GM19043 (cell line): ENCODE results near the gene IL1RL1.

Experiments
- ATAC-seq: cut with Tn5 transposase; IDR thresholded peaks from one replicate; pipeline ENCODE4 v1.9.1; 2021; ENCODE audit warnings: low read depth; ENCODE audit not compliant: unreplicated experiment

IL1RL1 gene

DNA sequence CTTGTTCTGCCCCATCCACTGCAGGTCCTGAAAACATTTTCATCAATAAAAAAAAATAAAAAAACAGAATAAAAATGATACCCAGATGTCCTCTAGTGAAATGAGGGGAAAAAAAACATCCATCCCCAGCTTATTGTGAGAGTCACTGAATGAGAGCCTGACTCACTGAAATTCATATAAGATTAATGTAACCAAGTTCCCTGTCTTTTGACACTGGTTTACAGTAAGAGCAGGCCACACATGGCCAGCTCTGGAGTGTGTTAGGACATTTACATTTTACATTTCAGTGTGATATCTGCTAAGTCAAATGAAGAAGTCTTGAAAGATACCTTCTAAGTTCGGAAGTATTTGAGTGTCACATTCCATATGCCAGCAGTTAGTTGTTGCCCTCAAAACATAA lies 23.1 kb downstream of the IL1RL1 start:
- ATAC-seq, result no peak

- no peak for ATAC-seq
Observed at GRCh38 chr2:102335871-102336366, 24.6 kb downstream of the IL1RL1 start.

DNA sequence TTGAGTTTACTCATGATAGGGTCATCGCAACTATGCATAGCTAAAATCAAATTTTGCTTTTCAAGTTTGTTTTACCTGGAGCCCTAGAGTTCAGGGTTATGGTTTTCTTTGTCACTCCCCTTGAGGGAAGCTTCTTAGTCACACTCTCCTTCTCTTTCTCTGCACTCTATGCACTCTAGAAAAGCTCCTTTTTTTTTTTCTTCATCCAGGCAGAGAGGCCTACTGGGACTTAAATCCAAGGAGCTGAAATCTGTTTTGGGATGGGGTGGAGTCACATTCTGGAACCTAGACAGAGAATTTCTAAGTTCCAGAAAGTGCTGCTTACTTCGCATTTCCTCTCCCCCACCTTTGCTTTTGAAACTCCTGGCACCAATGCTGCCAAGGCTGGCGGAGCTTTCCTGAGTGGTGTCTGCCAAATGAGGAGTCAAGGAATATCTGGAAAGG lies 25.2 kb downstream of the IL1RL1 start:
- ATAC-seq, result no peak

DNA sequence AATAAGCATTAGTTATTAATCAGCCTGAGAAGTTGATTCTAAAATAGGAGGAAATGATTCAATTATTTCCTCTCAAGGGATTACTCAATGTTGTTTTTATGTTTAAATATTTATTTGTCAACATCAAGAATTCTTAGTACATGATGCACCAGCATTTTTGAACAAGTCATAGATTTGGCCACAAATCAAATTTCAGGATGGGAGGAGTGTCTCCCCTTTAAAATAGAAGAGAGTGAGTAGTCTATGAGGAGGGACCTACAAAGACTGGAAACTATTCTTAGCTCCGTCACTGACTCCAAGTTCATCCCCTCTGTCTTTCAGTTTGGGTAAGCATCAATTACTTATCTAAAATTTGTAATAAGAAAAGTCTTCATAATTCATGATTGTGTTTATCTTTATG lies 25.6 kb downstream of the IL1RL1 start:
- no peak for ATAC-seq

DNA sequence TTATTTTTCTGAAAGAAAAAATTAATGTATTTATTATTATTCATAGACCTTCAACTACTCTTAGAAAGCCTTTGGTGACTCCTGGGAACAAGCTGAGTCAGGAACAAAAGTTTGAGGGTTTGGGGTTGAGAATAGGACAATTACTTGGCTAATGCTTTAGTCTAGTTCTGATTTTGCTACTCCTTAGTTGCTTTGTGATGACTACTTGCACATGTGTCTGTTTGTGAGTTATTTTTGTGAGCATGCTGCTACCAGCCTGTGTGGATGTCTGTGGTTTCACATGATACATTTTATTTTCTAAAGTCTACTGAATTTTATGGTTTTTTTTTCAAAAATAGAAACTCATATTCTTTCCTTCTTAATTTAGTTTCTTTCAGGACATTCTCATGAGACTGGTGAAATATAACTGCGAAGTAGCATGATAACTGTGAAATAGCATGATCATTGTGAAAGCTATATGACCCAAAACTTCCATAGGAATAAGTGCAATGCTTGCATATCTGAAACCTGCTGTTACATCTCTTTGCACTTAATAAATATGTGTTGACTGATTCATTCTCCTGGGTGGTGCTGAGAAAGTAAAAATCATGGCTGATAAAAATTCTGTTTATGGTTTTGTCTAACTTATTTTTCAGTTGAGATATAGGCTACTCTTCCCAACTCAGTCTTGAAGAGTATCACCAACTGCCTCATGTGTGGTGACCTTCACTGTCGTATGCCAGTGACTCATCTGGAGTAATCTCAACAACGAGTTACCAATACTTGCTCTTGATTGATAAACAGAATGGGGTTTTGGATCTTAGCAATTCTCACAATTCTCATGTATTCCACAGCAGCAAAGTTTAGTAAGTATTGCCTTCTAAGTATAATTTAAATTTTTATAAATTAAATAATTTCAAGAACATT lies 26.4 kb downstream of the IL1RL1 start:
- ATAC-seq, result no peak

- no peak for ATAC-seq
Observed at GRCh38 chr2:102340778-102341177, 29.4 kb downstream of the IL1RL1 start.

- no peak for ATAC-seq
Observed at GRCh38 chr2:102342888-102343287, 31.5 kb downstream of the IL1RL1 start.

GRCh38 chr2:102344397-102344796 lies 33.0 kb downstream of the IL1RL1 start:
- no peak for ATAC-seq

DNA sequence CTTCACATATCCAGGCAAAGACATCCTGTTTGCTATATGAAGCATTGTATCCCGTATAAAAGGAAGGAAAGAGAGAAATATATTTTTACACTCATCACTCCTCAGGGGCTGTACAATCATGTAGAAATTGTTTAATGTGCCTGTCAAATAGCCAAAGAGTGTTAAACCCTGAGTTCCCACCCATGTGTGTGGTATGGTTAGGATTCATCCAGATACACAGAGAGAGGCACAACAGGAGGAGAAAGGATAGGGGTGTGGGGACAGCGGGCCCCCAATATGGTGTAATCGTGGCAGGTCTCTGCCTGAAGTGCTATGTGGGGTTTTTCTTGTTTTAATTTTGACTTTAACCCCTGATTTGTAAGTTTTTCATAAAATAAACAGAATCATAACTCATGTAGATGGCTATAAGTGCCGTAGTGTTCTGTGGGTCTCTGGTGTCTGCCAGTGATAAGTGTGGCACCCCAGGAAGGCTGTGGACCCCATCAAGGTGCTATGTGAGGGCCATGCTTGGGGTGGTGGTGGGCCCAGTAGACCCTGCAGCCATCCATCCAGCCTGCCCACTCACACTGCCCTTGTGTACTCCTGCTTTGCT lies 34.1 kb downstream of the IL1RL1 start:
- ATAC-seq, result no peak

- no peak for ATAC-seq
Observed at GRCh38 chr2:102346381-102347130, 35.2 kb downstream of the IL1RL1 start.

DNA sequence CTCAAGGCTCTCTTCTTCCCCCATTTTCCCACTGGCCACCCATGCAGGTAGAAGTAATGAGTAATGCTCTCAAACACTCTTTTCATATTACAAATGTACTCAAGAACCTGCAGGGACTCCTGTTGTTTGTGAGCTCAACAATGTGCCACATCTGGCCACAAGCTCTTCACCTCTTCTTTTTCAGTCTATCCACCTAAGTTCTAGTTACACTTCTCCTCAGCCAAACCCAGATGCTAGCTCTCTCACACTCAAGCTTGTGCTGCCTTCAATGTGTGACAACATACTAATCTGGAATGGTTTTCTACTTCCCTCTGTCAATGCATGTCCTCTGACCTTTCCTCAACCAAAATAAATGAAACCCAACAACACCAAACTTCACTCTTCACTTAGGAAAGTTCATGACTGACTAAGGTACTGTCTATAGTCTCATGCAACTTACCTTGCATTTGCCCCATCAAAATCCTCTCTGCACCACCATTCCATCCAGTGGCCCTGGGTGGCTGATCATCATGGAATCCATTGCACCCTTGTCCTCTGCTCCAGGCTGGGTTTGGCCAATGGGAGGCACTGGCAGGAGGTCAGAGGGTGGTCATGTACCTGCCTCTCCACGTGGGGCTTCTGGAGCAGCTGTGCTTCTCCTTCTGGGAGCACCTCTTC lies 38.9 kb downstream of the IL1RL1 start:
- no peak for ATAC-seq

DNA sequence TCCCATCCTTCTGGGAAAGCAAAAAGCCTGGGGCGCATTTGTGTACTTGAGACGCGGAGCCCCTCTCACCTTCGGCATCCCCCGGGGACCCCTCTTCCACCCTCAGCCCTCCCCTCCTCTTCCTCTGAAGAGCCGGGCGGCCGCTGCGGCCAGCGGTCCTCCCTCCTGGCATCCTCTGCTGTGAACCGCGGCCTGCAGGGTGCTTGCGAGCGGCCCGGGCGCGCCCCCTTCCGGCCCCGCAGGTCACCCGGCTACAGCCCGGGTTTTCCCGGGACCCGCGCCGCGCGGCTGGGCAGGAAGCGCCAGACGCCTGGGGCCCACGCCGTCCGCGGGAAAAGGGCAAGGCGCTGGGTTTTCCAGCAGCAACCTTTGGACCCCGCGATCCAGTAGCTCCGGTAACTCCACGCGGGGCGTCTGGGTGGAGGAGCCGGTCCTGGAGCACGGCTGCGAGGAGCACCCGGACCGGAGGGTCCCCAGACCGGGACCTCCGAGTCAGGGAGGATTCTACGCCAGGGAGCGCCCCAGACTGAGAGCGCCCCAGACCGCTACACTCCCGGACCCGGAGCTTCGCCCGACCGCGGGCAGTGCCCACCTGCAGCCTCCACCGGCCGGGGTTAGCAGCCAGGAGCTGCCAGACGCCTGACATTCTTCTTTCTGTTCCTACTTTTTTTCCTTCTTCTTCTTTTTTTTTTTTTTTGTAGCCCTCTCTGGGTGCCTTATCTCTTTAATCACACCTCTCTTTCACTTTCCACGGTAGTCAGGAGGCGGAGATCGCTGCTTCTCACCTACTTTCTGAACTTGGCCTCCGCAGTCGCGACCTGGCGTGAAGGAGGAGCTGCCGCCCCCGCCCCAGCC lies 44.4 kb downstream of the IL1RL1 start, which contains the start of gene IL18R1:
Gene IL18R1, plus strand, starts transcription at position 271 of the 855 bp plus-strand sequence. CDS start 6,865 bp downstream, outside the sequence.
- ATAC-seq, result peak; percentile 92

GRCh38 chr2:102356381-102356712 lies 45.0 kb downstream of the IL1RL1 start:
- ATAC-seq, result no peak

GRCh38 chr2:102356741-102357140 lies 45.4 kb downstream of the IL1RL1 start:
- ATAC-seq, result no peak

DNA sequence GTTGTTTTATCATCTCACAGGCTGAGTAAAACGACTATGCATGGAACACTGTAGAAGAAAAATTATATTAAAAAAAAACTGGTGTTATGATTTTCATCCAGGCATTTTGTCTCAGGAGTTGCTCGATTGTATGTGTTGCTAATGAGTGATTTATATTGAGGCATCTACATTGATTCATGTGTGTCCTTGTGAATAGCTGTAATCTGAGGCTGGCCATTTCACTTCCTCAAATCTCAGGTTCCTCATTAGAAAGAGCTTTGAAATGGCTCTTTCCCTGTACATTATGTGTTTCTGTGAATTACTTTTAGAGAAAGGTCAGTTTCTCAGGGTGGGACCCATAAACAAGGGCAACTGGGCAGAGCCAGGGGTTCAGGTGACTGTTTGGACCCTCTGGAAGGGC lies 46.6 kb downstream of the IL1RL1 start:
- no peak for ATAC-seq

GRCh38 chr2:102358496-102358895 lies 47.1 kb downstream of the IL1RL1 start:
- ATAC-seq, result no peak

DNA sequence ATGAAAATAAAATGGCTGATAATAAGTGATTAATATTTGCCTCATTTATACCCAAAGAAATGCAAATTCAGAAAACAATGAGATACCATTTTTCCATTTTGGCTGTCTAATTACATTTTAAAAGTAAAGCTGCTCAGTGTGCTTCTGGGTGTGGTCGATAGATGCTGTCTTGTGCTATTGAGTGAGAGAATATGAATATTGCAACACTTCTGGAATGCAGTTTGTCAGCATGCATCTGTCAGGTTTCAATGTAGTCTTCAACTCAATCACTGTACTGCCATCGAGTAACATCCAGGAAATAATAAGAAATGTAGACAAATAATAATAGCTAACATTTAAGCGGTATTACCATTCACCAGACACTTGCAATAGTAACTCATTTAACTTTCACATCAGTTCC lies 48.2 kb downstream of the IL1RL1 start:
- ATAC-seq, result no peak

DNA sequence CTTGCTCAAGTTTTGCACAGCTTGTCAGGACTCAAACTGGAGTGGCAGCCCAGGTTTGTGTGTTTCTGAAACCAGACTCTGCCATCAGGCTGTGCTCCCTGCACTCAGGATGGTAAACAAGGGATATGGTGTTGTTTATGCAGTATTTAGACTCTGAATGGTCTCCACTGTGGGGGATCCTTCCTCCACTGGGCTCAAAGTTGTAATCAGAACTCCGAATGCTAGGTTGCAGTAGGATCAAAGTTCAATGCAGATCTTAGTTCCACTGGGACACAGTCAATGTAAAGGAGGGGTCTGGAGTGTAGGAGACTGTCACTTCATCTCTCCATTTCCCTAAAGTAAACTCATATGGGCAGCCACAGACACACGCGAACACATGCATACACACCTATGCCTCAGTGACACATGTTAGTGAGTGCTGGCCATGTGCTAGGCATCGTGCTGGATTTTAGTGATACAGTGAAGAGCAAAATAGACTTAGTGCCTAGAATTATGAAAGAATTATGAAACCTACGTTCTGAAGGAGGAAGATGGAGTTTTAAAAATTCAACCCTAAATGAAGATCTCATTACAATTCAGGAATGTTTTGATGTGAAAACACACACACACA lies 50.4 kb downstream of the IL1RL1 start:
- ATAC-seq, result no peak

DNA sequence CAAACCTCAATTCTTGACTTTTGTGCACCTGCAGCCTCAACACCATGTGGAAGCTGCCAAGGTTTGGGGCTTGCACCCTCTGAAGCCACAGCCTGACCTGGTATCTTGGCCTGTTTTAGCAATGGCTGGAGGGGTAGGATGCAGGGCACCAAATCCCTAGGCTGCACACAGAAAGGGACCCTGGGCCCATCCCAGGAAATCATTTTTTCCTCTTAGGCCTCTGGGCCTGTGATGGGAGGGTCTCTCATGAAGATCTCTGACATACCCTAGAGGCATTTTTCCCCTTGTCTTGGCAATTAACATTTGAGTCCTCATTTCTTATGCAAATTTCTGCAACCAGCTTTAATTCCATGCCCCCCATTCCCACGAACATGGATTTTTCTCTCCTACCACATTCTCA lies 54.4 kb downstream of the IL1RL1 start:
- ATAC-seq, result no peak
